Fibroblast of lung (primary cell): ENCODE results near the gene TH. TPM values are rescaled to one million over a fixed set of nuclear protein-coding genes. Genes with fewer than 3 reads are reported as not detected.

Source experiments
- DNase-seq, 2 donors: peaks; one replicate each; pipeline versions ENCODE4 v3.0.0 to v3.0.0-alpha.2; 2010; ENCODE audit warnings: low read depth in 2 of 2
- H2AFZ ChIP-seq: 2 replicates; pipeline ENCODE4 v1.5.1; 2012; ENCODE audit warnings: low read length, control low read depth, inconsistent platforms
- H3K27ac ChIP-seq: 2 replicates; pipeline ENCODE4 v1.5.1; 2011; ENCODE audit warnings: low read length, control low read depth; ENCODE audit not compliant: insufficient read depth
- H3K27me3 ChIP-seq: 2 replicates; pipeline ENCODE4 v1.5.1; 2011; ENCODE audit warnings: mild to moderate bottlenecking, low read length; ENCODE audit not compliant: control insufficient read depth, insufficient read depth
- H3K36me3 ChIP-seq: 2 replicates; pipeline ENCODE4 v1.5.1; 2011; ENCODE audit warnings: low read length; ENCODE audit not compliant: control insufficient read depth, insufficient read depth
- H3K4me1 ChIP-seq: 2 replicates; pipeline ENCODE4 v1.5.1; 2011; ENCODE audit warnings: low read length; ENCODE audit not compliant: control insufficient read depth, insufficient read depth; ENCODE audit errors: extremely low read depth
- H3K4me2 ChIP-seq: 2 replicates; pipeline ENCODE4 v1.5.1; 2011; ENCODE audit warnings: low read length, control low read depth; ENCODE audit not compliant: insufficient read depth; ENCODE audit errors: extremely low read depth
- H3K4me3 ChIP-seq, 4 experiments: fragments of 200-600 bp in 1 of 4; sonication (generic) in 1 of 4; replicated peaks in 1 of 4; 2 replicates each; pipeline ENCODE4 v1.5.1; 2011 to 2016; ENCODE audit warnings: low read length in 4 of 4, low read depth in 3 of 4, mild to moderate bottlenecking in 3 of 4, control low read depth in 2 of 4, inconsistent platforms in 1 of 4, mixed read lengths in 1 of 4; ENCODE audit not compliant: insufficient read depth in 1 of 4; ENCODE audit errors: control extremely low read depth in 1 of 4
- H3K79me2 ChIP-seq: 2 replicates; pipeline ENCODE4 v1.5.1; 2012; ENCODE audit warnings: mild to moderate bottlenecking, low read length, inconsistent platforms; ENCODE audit not compliant: control insufficient read depth, insufficient read depth
- H3K9ac ChIP-seq: 2 replicates; pipeline ENCODE4 v1.5.1; 2011; ENCODE audit warnings: mild to moderate bottlenecking, low read length, control low read depth; ENCODE audit not compliant: insufficient read depth
- H3K9me3 ChIP-seq: 2 replicates; pipeline ENCODE4 v1.5.1; 2012; ENCODE audit warnings: low read depth, low read length; ENCODE audit not compliant: control insufficient read depth, insufficient read depth
- H4K20me1 ChIP-seq: 2 replicates; pipeline ENCODE4 v1.5.1; 2011; ENCODE audit warnings: low read length; ENCODE audit not compliant: control insufficient read depth, insufficient read depth; ENCODE audit errors: extremely low read depth
- EZH2 ChIP-seq: IDR thresholded peaks from 2 replicates; pipeline ENCODE4 v1.5.1; 2012; ENCODE audit warnings: low read length, control low read depth, mild to moderate bottlenecking; ENCODE audit errors: missing control alignments
- polyA plus RNA-seq, 2 donors: library from polyadenylated mRNA; depleted of rRNA in 1 of 2; stranded (reverse) in 1 of 2; unstranded in 1 of 2; fragments of >200 nt; gene quantifications; 2 replicates each; pipeline ENCODE4 v1.2.1, GENCODE V29; 2011 to 2012; ENCODE audit warnings: missing spikeins in 1 of 2
- total RNA-seq: library from RNA; depleted of rRNA; stranded (reverse); fragments of >200 nt; gene quantifications from 2 replicates; pipeline ENCODE4 v1.2.1, GENCODE V29; 2014
- TF ChIP-seq, protein P1 (sequence below), 2 donors: IDR thresholded peaks in 1 of 2; conservative IDR thresholded peaks in 1 of 2; 1 replicate in 1 of 2; 2 replicates in 1 of 2; pipeline ENCODE4 v1.5.1; 2011 to 2012; ENCODE audit warnings: low read length in 2 of 2, control low read depth in 1 of 2, inconsistent platforms in 1 of 2, low read depth in 1 of 2, mild to moderate bottlenecking in 1 of 2

The TH gene
- total and polyA plus RNA-seq, 2 donors (not counting 1 experiment from before 2014, with no cell fraction given), result 0.17 TPM; not detected in 1

GRCh38 chr11:2121227-2122130 lies 50.1 kb downstream of the TH start:
- Histone ChIP-seq H3K27me3 (no peaks in the 10 kb centered on the region), H2AFZ (no peak overlapping the region), H3K9me3 (no peaks in the 10 kb centered on the region), H3K4me1 (no peaks in the 10 kb centered on the region), H3K9ac (no peak overlapping the region), H3K4me2 (no peak overlapping the region), H3K4me3 (no peak overlapping the region), H3K27ac (no peak overlapping the region), H4K20me1 (no peaks in the 10 kb centered on the region), H3K79me2 (no peaks in the 10 kb centered on the region), H3K36me3 (no peaks in the 10 kb centered on the region)
- DNase-seq, result no peak
- TF ChIP-seq, protein P1, sequence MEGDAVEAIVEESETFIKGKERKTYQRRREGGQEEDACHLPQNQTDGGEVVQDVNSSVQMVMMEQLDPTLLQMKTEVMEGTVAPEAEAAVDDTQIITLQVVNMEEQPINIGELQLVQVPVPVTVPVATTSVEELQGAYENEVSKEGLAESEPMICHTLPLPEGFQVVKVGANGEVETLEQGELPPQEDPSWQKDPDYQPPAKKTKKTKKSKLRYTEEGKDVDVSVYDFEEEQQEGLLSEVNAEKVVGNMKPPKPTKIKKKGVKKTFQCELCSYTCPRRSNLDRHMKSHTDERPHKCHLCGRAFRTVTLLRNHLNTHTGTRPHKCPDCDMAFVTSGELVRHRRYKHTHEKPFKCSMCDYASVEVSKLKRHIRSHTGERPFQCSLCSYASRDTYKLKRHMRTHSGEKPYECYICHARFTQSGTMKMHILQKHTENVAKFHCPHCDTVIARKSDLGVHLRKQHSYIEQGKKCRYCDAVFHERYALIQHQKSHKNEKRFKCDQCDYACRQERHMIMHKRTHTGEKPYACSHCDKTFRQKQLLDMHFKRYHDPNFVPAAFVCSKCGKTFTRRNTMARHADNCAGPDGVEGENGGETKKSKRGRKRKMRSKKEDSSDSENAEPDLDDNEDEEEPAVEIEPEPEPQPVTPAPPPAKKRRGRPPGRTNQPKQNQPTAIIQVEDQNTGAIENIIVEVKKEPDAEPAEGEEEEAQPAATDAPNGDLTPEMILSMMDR (conservative IDR thresholded peaks at IDR 0.05 in 1 of 2, IDR thresholded peaks at IDR 0.05 in 1 of 2; ENCODE audit: low read depth in 1 of 2, low read length in 2 of 2), result no peak
- no peak for TF ChIP-seq EZH2

DNA sequence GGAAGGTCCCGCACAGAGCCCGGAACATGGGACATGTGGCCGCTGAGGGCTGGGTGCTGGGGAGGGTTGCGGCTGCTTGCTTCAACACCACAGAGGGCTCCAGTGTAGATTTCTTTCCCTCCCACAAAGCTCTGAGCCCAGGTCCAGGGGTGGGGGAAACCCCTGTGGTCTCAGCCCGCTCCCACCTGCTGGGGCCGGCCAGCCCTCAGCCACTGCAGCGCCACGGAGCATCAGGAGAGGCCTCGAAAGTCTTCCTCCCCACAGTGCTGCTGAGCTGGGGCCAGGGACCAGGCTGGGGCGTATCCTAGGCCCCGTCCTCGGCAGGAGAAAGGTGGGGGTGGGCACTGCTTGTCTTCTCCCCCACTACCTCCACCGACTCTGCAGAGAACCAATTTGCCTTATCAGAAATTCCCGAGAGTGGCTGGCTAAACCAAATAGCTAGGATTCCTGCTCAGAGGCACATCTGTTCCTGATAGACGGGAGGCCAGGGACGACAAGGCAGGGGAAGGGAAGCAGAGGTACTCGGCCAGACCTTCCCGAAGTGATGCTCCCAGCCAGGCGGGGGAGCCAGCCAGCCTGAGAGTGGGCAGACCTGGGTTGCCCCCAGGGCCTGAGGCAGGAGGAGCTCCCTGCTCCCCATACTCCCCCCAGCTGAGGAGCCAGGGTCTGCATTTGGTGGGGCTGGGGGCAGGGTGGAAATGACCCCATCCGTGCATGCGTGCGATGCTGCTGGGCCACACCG lies 51.1 kb downstream of the TH start:
- Histone ChIP-seq H3K27ac (no peak overlapping the region), H3K9me3 (no peaks in the 10 kb centered on the region), H3K36me3 (no peaks in the 10 kb centered on the region), H3K27me3 (no peaks in the 10 kb centered on the region), H3K4me2 (no peak overlapping the region), H3K79me2 (no peaks in the 10 kb centered on the region), H2AFZ (no peak overlapping the region), H3K9ac (no peak overlapping the region), H4K20me1 (no peaks in the 10 kb centered on the region), H3K4me1 (no peaks in the 10 kb centered on the region), H3K4me3 (no peak overlapping the region)
- DNase-seq, result peak in 1 of 2 donors; percentile 15
- no peak for TF ChIP-seq EZH2
- TF ChIP-seq, protein P1 (conservative IDR thresholded peaks at IDR 0.05 in 1 of 2, IDR thresholded peaks at IDR 0.05 in 1 of 2; ENCODE audit: low read depth in 1 of 2, low read length in 2 of 2), result no peak

- no peak overlapping the region for H3K9ac ChIP-seq
- H3K79me2 ChIP-seq, result no peaks in the 10 kb centered on the region
- TF ChIP-seq, protein P1 (conservative IDR thresholded peaks at IDR 0.05 in 1 of 2, IDR thresholded peaks at IDR 0.05 in 1 of 2; ENCODE audit: low read depth in 1 of 2, low read length in 2 of 2), result no peak
- TF ChIP-seq EZH2, result no peak
- peak in 1 of 2 donors; percentile 40 for DNase-seq
- H3K4me3 ChIP-seq, result no peak overlapping the region
- no peaks in the 10 kb centered on the region for H3K4me1 ChIP-seq
- no peaks in the 10 kb centered on the region for H3K36me3 ChIP-seq
- H3K27me3 ChIP-seq, result no peaks in the 10 kb centered on the region
- H3K9me3 ChIP-seq, result no peaks in the 10 kb centered on the region
- no peak overlapping the region for H3K27ac ChIP-seq
- no peak overlapping the region for H3K4me2 ChIP-seq
- H4K20me1 ChIP-seq, result no peaks in the 10 kb centered on the region
- no peak overlapping the region for H2AFZ ChIP-seq
Observed at GRCh38 chr11:2118677-2119076, 52.9 kb downstream of the TH start.
